ENCODE measurements around the gene SHROOM1.

Gene SHROOM1

DNA sequence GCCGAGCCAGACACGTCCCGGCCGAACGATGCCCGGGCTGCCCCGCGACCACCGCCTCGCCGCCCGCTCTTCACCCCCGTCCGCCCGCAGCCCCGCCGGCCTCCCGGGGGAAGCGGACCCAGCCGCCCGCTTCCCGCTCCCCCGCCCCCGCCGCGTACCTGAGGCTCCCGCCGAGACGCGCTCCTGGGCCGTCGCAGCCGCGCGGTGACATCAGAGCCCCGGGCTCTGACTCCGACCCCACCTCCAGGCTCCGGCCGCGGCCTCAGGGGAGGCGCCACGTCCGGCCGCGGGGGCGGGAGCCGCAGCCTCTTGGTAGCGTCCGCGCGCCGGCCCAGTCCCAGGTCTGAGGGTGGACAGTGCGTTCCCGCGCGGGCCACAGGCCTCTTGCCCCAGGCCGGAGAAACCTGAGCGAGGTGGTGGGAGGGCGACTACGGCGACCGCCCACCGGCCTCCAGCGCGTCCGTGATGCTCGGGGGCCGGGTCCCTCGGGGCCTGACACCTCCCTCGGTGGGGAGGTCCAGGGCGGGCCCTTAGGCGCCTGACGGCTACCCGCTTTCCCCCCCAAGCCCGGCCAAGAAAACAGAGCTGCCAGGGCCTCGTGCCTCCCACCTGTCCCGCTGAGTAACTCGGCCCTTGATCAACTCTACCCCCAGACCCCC is at the start of gene SHROOM1:
Gene SHROOM1, minus strand, starts transcription at position 212 of the 659 bp plus-strand sequence. CDS start 4,507 bp downstream, outside the sequence.
- H3K36me3 ChIP-seq (replicated peaks; ENCODE audit: insufficient read depth, low read length) = no peaks in the 10 kb centered on the region
- no peaks in the 10 kb centered on the region for H3K9me3 ChIP-seq (replicated peaks; ENCODE audit: insufficient read depth, low read length)
- H3K27me3 ChIP-seq (replicated peaks; ENCODE audit: insufficient read depth, low read length) = no peaks in the 10 kb centered on the region
- peak within 1 kb of the TSS; percentile 52; the same call in 1 of the 2 replicates for H3K27ac ChIP-seq (ENCODE audit: low read length)
- peaks cover 5% of the 10 kb centered on the region for H3K79me2 ChIP-seq (ENCODE audit: low read length)
- H3K9me2 ChIP-seq (replicated peaks; ENCODE audit: insufficient read depth, low read length) = no peaks in the 10 kb centered on the region
- no peaks in the 10 kb centered on the region for H3F3A ChIP-seq (ENCODE audit: insufficient read depth, low read length)
- H2AFZ ChIP-seq (ENCODE audit: low read length) = peak within 1 kb of the TSS; percentile 90
- TF ChIP-seq EZH2 (optimal IDR thresholded peaks at IDR 0.05; ENCODE audit: low read depth, low read length) (no peak), EZH2phosphoT487 (IDR thresholded peaks at IDR 0.05; ENCODE audit: low read length) (no peak)
- TF ChIP-seq, protein P1, sequence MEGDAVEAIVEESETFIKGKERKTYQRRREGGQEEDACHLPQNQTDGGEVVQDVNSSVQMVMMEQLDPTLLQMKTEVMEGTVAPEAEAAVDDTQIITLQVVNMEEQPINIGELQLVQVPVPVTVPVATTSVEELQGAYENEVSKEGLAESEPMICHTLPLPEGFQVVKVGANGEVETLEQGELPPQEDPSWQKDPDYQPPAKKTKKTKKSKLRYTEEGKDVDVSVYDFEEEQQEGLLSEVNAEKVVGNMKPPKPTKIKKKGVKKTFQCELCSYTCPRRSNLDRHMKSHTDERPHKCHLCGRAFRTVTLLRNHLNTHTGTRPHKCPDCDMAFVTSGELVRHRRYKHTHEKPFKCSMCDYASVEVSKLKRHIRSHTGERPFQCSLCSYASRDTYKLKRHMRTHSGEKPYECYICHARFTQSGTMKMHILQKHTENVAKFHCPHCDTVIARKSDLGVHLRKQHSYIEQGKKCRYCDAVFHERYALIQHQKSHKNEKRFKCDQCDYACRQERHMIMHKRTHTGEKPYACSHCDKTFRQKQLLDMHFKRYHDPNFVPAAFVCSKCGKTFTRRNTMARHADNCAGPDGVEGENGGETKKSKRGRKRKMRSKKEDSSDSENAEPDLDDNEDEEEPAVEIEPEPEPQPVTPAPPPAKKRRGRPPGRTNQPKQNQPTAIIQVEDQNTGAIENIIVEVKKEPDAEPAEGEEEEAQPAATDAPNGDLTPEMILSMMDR (IDR thresholded peaks at IDR 0.05; ENCODE audit: low read length) = no peak
- H3K4me3 ChIP-seq (ENCODE audit: low read length) = peak within 1 kb of the TSS; percentile 82
- H3K9ac ChIP-seq (ENCODE audit: low read length) = peak within 1 kb of the TSS; percentile 85
- no peaks in the 10 kb centered on the region for H3K4me1 ChIP-seq (ENCODE audit: low read length)
- peak within 1 kb of the TSS; percentile 90 for H3K4me2 ChIP-seq (ENCODE audit: low read depth, low read length)
- no peaks in the 10 kb centered on the region for H4K20me1 ChIP-seq (ENCODE audit: insufficient read depth, low read length)
- peak; percentile 85 for DNase-seq

DNA sequence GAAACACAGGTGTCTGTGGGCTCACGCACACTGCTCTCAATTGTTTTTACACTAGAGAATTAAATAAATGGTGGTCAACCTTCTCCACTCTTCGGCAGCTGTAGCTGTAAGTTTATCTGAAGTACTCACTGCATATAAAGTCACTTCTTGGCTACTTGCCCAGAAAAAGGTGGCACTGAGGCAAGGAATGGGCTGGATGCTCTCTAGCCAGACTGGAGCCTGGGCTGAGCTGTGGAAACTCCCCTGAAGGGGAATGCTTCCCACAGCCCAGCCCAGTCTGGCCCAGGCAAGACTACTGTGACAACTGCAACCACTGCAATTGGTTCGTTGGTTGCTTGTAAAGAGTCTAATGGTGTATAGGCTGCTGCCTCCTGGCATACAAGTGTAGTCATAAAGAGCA is 47.5 kb upstream of the SHROOM1 start:
- Histone ChIP-seq H3K4me1 (ENCODE audit: low read length) (no peaks in the 10 kb centered on the region), H3K9me2 (replicated peaks; ENCODE audit: insufficient read depth, low read length) (no peaks in the 10 kb centered on the region), H3K4me2 (ENCODE audit: low read depth, low read length) (no peak overlapping the region), H3K79me2 (ENCODE audit: low read length) (no peaks in the 10 kb centered on the region), H3K9me3 (replicated peaks; ENCODE audit: insufficient read depth, low read length) (no peaks in the 10 kb centered on the region), H3K4me3 (ENCODE audit: low read length) (no peak overlapping the region), H2AFZ (ENCODE audit: low read length) (no peak overlapping the region), H3K27ac (ENCODE audit: low read length) (no peak overlapping the region), H3K9ac (ENCODE audit: low read length) (no peak overlapping the region), H3K27me3 (replicated peaks; ENCODE audit: insufficient read depth, low read length) (no peaks in the 10 kb centered on the region), H4K20me1 (ENCODE audit: insufficient read depth, low read length) (no peaks in the 10 kb centered on the region), H3K36me3 (replicated peaks; ENCODE audit: insufficient read depth, low read length) (0 out of 2 replicates have a peak, but pooled peaks cover 6% of the 10 kb centered on the region), H3F3A (ENCODE audit: insufficient read depth, low read length) (no peaks in the 10 kb centered on the region)
- DNase-seq = no peak
- TF ChIP-seq EZH2 (optimal IDR thresholded peaks at IDR 0.05; ENCODE audit: low read depth, low read length) (no peak), EZH2phosphoT487 (IDR thresholded peaks at IDR 0.05; ENCODE audit: low read length) (no peak)
- TF ChIP-seq, protein P1 (IDR thresholded peaks at IDR 0.05; ENCODE audit: low read length) = no peak

DNA sequence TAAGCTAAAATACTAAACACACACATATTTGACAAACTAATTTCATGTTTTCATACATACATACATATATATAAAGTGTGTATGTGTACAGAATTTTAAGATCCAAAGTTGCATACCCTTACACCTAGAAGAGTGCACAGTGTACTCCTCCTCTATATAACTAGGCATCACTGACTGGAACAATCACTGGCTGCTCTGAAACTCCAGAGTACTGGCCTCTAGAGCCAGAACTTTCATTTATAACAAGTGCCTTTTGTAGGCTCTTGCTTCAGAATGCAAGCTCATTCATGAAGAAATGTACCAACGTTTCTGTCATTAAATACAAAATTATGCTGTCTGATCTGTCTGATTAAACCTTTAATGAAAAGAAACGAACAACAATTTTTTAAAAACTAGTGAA is 47.0 kb upstream of the SHROOM1 start:
- no peak overlapping the region for H3K9ac ChIP-seq (ENCODE audit: low read length)
- H2AFZ ChIP-seq (ENCODE audit: low read length) = no peak overlapping the region
- H3K36me3 ChIP-seq (replicated peaks; ENCODE audit: insufficient read depth, low read length) = 0 out of 2 replicates have a peak, but pooled peaks cover 6% of the 10 kb centered on the region
- H3K4me2 ChIP-seq (ENCODE audit: low read depth, low read length) = no peak overlapping the region
- DNase-seq = no peak
- TF ChIP-seq EZH2phosphoT487 (IDR thresholded peaks at IDR 0.05; ENCODE audit: low read length) (no peak), EZH2 (optimal IDR thresholded peaks at IDR 0.05; ENCODE audit: low read depth, low read length) (no peak)
- TF ChIP-seq, protein P1 (IDR thresholded peaks at IDR 0.05; ENCODE audit: low read length) = no peak
- no peaks in the 10 kb centered on the region for H3K27me3 ChIP-seq (replicated peaks; ENCODE audit: insufficient read depth, low read length)
- H4K20me1 ChIP-seq (ENCODE audit: insufficient read depth, low read length) = no peaks in the 10 kb centered on the region
- no peaks in the 10 kb centered on the region for H3F3A ChIP-seq (ENCODE audit: insufficient read depth, low read length)
- no peak overlapping the region for H3K4me3 ChIP-seq (ENCODE audit: low read length)
- H3K9me2 ChIP-seq (replicated peaks; ENCODE audit: insufficient read depth, low read length) = no peaks in the 10 kb centered on the region
- H3K27ac ChIP-seq (ENCODE audit: low read length) = no peak overlapping the region
- no peaks in the 10 kb centered on the region for H3K79me2 ChIP-seq (ENCODE audit: low read length)
- H3K4me1 ChIP-seq (ENCODE audit: low read length) = no peaks in the 10 kb centered on the region
- no peaks in the 10 kb centered on the region for H3K9me3 ChIP-seq (replicated peaks; ENCODE audit: insufficient read depth, low read length)
